GM21515 (cell line): ENCODE data around the gene OPA1.

Experiments
- ATAC-seq: cut with Tn5 transposase; IDR thresholded peaks from one replicate; pipeline ENCODE4 v1.9.1; 2021; ENCODE audit not compliant: unreplicated experiment

Gene OPA1

GRCh38 chr3:193641440-193641775 lies 48.4 kb downstream of the OPA1 start:
- ATAC-seq, result no peak

GRCh38 chr3:193645806-193646205 lies 52.8 kb downstream of the OPA1 start:
- ATAC-seq, result no peak

GRCh38 chr3:193648542-193649076 lies 55.6 kb downstream of the OPA1 start:
- no peak for ATAC-seq

- ATAC-seq, result no peak
These were observed 57.6 kb downstream of the OPA1 start for GRCh38 chr3:193650585-193650984.

GRCh38 chr3:193655831-193656433 lies 62.9 kb downstream of the OPA1 start:
- ATAC-seq, result no peak

GRCh38 chr3:193656445-193656844 lies 63.4 kb downstream of the OPA1 start:
- no peak for ATAC-seq

- ATAC-seq, result no peak
These were observed 63.9 kb downstream of the OPA1 start for GRCh38 chr3:193656878-193657282.

GRCh38 chr3:193660171-193660570 lies 67.2 kb downstream of the OPA1 start:
- no peak for ATAC-seq

GRCh38 chr3:193660698-193661411 lies 67.8 kb downstream of the OPA1 start:
- no peak for ATAC-seq

- no peak for ATAC-seq
These were observed 69.8 kb downstream of the OPA1 start for GRCh38 chr3:193662757-193663322.

GRCh38 chr3:193665370-193665989 lies 72.5 kb downstream of the OPA1 start:
- ATAC-seq, result no peak

- no peak for ATAC-seq
These were observed 80.8 kb downstream of the OPA1 start for GRCh38 chr3:193673845-193674244.

GRCh38 chr3:193674714-193675113 lies 81.7 kb downstream of the OPA1 start:
- no peak for ATAC-seq

GRCh38 chr3:193677734-193678133 lies 84.7 kb downstream of the OPA1 start:
- no peak for ATAC-seq

GRCh38 chr3:193680220-193680619 lies 87.2 kb downstream of the OPA1 start:
- ATAC-seq, result no peak

GRCh38 chr3:193681631-193682030 lies 88.6 kb downstream of the OPA1 start:
- ATAC-seq, result no peak

GRCh38 chr3:193686665-193687483 lies 93.9 kb downstream of the OPA1 start:
- ATAC-seq, result no peak

- ATAC-seq, result no peak
These were observed 96.1 kb downstream of the OPA1 start for GRCh38 chr3:193688834-193689714.

- no peak for ATAC-seq
These were observed 100.8 kb downstream of the OPA1 start for GRCh38 chr3:193693774-193694173.
